Measurements from ENCODE around the gene QSOX2. TPM values are rescaled to one million over a fixed set of nuclear protein-coding genes. Genes with fewer than 3 reads are reported as not detected.

QSOX2 gene
- total RNA-seq, 1 donor from 2014 or later: 16.8 TPM

DNA sequence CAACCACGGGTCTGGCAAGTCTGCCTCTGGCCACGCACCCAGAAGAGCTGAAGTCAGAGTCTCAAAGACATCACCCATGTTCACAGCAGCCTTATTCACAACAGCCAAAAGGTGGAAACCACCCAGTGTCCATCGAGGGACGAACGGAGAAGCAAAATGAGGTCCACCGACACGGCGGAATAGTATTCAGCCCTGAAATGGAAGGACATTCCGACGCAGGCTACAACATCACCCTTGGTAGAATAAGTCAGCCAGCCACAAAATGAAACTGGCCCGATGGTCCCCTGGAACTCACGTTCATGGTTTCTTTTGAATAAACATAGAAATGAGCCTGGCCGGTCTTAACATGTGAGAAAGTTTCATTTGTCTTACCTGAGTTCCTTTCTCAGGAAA lies 41.4 kb upstream of the QSOX2 start:
- no peaks in the 10 kb centered on the region for H3K9me3 Mint-ChIP-seq
- no peak overlapping the region for H3K4me3 Mint-ChIP-seq
- H3K4me1 Mint-ChIP-seq: peaks cover 3% of the 10 kb centered on the region
- peaks cover 28% of the 10 kb centered on the region for H3K27me3 Mint-ChIP-seq (ENCODE audit: low read depth)
- H3K27ac Mint-ChIP-seq: no peak overlapping the region
- no peak for DNase-seq (ENCODE audit: low spot score in 2 of 2, unreplicated experiment in 2 of 2)
- no peaks in the 10 kb centered on the region for H3K36me3 Mint-ChIP-seq
- TF ChIP-seq, protein P1, sequence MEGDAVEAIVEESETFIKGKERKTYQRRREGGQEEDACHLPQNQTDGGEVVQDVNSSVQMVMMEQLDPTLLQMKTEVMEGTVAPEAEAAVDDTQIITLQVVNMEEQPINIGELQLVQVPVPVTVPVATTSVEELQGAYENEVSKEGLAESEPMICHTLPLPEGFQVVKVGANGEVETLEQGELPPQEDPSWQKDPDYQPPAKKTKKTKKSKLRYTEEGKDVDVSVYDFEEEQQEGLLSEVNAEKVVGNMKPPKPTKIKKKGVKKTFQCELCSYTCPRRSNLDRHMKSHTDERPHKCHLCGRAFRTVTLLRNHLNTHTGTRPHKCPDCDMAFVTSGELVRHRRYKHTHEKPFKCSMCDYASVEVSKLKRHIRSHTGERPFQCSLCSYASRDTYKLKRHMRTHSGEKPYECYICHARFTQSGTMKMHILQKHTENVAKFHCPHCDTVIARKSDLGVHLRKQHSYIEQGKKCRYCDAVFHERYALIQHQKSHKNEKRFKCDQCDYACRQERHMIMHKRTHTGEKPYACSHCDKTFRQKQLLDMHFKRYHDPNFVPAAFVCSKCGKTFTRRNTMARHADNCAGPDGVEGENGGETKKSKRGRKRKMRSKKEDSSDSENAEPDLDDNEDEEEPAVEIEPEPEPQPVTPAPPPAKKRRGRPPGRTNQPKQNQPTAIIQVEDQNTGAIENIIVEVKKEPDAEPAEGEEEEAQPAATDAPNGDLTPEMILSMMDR (IDR thresholded peaks at IDR 0.05; ENCODE audit: unreplicated experiment): no peak

DNA sequence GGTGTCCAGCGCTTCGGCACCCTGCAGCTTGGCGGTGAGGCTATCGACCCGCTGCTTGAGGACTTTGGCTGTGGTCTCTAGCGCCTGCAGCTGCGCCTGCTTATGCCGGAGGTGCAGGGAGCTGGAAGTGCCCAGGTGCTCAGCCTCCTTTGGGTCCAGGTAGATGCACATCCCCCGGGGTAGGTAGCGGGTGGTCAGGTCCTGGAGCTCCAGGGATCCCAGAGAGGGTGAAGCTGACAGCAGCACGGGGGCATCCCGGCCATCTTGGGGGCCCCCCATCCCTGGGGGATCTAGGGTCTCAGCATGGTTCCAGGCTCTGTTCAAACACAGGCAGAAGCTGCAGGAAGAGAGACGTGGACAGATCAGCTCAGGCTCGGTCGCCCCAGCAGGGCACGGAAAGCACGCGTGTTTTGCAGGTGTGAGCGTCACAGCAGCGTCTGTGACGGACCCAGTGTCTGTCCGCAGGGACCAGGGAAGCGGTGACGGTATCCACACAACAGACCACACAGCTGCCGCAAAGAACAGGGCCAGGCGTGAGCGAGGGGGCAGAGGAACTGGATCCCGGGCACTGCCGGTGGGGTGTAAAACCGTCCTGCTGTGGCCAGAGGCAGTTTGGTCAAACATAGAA lies 40.9 kb upstream of the QSOX2 start:
- TF ChIP-seq, protein P1 (IDR thresholded peaks at IDR 0.05; ENCODE audit: unreplicated experiment): no peak
- no peak for DNase-seq (ENCODE audit: low spot score in 2 of 2, unreplicated experiment in 2 of 2)
- H3K4me3 Mint-ChIP-seq: no peak overlapping the region
- H3K27ac Mint-ChIP-seq: no peak overlapping the region
- no peaks in the 10 kb centered on the region for H3K36me3 Mint-ChIP-seq
- H3K4me1 Mint-ChIP-seq: peaks cover 3% of the 10 kb centered on the region
- peaks cover 28% of the 10 kb centered on the region for H3K27me3 Mint-ChIP-seq (ENCODE audit: low read depth)
- H3K9me3 Mint-ChIP-seq: no peaks in the 10 kb centered on the region

DNA sequence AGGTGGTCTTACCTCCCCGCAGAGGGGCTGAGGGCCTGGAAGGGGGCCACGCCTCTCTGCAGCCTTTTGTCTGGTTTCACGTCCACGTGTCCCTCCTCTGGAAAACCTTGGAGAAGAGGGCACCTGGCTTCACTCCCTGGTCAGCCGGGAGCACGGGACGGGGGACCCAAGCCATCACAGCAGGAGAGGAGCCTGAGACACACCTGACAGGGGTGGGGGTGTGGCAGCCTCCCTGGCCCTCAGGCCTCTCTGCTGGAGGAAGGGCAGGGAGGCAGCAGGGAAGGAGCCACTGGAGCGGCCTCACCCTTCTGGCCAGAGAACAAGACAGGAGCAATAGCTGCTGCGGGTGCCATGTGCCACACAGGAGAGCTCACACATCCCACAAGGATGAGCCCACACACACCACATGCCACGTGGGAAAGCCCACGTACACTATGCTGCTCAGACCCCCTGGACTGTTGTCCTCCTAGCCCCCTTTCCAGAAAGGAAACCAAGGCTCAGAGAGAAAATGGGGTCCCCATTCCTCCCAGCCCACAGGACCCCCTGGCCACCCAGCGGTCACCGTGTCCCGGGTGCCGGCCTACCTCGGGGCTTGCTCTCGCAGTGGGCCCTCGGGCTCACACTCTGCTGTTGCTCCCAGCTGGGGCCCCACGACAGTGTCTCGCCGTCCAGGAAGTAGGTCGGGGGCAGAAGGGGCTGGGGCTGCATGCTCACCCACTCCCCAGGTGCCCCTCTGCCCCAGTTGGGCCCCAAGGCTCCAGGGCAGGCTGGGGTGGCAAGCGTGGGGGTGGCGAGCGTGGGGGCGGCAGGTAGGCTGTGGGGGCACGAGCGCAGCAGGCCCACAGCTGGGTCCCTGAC lies 40.1 kb upstream of the QSOX2 start:
- Mint-ChIP-seq H3K27me3 (ENCODE audit: low read depth) (peaks cover 28% of the 10 kb centered on the region), H3K9me3 (no peaks in the 10 kb centered on the region), H3K4me3 (no peak overlapping the region)

DNA sequence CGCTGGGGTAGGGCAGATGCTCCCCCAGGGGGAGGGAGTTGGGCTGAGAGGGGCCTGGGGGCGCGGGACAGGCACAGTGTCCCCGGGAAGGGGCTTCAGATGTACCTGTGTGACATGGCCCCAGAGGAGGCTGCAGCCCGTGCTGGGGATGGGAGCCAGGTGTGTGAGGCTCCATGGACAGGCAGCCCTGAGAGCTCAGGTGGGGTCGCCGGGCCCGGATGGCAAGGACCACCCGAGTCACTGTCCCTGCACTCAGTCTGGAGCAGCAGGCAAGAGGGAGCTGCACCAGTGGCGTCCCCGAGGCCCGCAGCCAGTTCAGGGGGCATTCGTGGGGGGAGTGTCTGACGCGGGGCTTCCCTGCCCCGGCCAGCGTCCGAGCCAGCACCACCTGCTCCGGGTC lies 39.3 kb upstream of the QSOX2 start:
- no peaks in the 10 kb centered on the region for H3K36me3 Mint-ChIP-seq
- H3K27ac Mint-ChIP-seq: no peak overlapping the region
- H3K4me1 Mint-ChIP-seq: peaks cover 3% of the 10 kb centered on the region
- no peak for DNase-seq (ENCODE audit: low spot score in 2 of 2, unreplicated experiment in 2 of 2)
- TF ChIP-seq, protein P1 (IDR thresholded peaks at IDR 0.05; ENCODE audit: unreplicated experiment): no peak
- no peak overlapping the region for H3K4me3 Mint-ChIP-seq
- no peaks in the 10 kb centered on the region for H3K9me3 Mint-ChIP-seq
- peaks cover 30% of the 10 kb centered on the region for H3K27me3 Mint-ChIP-seq (ENCODE audit: low read depth)

More for the DNA sequence above, 40.1 kb upstream of the QSOX2 start:
- no peaks in the 10 kb centered on the region for H3K36me3 Mint-ChIP-seq
- no peak for DNase-seq (ENCODE audit: low spot score in 2 of 2, unreplicated experiment in 2 of 2)
- TF ChIP-seq, protein P1 (IDR thresholded peaks at IDR 0.05; ENCODE audit: unreplicated experiment): no peak
- no peak overlapping the region for H3K27ac Mint-ChIP-seq
- peaks cover 3% of the 10 kb centered on the region for H3K4me1 Mint-ChIP-seq

DNA sequence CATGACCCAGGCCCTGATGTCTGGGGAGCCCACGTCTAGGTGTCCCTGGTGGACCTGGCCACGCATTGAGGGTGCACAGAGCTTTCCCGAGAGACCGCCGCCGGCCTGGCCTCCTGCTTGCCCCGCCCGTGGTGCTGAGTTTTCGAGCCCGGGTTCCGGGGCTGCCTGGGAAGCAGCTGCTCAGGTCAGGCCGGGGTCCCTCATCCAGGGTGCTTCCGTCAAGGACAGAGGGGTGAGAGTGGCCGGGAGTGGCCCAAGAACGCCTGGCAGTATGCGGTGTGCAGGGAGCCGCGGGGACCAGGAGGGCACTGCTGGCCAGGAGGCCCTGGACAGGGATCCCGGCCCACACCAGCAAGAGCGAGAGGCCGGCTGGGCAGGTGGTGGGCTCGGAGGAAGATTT lies 38.7 kb upstream of the QSOX2 start:
- peaks cover 31% of the 10 kb centered on the region for H3K27me3 Mint-ChIP-seq (ENCODE audit: low read depth)
- no peak overlapping the region for H3K27ac Mint-ChIP-seq
- TF ChIP-seq, protein P1 (IDR thresholded peaks at IDR 0.05; ENCODE audit: unreplicated experiment): no peak

More for the DNA sequence above, 38.7 kb upstream of the QSOX2 start:
- H3K9me3 Mint-ChIP-seq: no peaks in the 10 kb centered on the region
- no peak overlapping the region for H3K4me3 Mint-ChIP-seq
- no peak for DNase-seq (ENCODE audit: low spot score in 2 of 2, unreplicated experiment in 2 of 2)
- H3K4me1 Mint-ChIP-seq: peaks cover 3% of the 10 kb centered on the region
- no peaks in the 10 kb centered on the region for H3K36me3 Mint-ChIP-seq

Measured in mesothelial cell of epicardium (in vitro differentiated cells).